OCI-LY3 (cell line): ENCODE data around the gene ATP8B4.

Experiments used
- EZH2phosphoT487 ChIP-seq: fragments of 200-600 bp; shearing (Covaris generic); IDR thresholded peaks from 2 replicates; pipeline ENCODE4 v1.6.1; 2018; ENCODE audit warnings: antibody characterized with exemption, mixed run types, low read depth
- TF ChIP-seq, protein P1 (sequence below): fragments of 200-600, 300-600 bp; sonication (generic); IDR thresholded peaks from 2 replicates; pipeline ENCODE4 v1.5.1; 2014; ENCODE audit warnings: antibody characterized with exemption, low read length, low read depth

DNA sequence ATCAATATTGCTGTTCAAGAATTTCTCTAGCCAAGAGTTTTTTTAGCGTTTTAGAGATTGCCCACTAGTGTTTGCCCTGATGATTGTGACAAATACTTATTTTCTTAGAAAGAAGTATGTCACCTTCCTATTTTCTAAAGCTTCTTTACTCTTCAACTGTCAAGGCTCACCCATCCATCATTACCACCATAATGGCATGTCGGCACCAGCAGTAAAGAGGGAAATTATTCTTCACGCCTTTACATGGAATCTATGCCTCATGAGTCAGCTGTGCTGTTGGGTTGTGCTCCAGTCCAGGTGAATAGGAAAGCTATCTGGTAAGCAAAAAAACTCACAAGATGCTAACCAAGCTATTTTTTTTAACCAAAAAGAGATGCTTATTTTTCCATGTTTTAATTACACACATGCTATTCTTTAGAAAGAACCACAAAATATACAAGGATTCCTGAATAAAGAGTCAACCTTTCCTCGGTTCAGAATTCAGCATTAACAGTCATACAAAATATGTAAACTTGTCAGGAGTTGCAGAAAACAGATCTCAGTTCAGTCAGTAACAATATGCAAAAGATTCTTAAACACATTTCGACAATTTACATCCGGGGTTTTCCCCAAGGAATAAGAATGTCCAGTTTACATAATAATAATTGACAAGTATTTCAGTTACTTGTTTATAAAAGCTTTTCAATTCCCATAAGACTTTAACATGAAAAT, 128.0 kb downstream of the ATP8B4 start:
- TF ChIP-seq, protein P1, sequence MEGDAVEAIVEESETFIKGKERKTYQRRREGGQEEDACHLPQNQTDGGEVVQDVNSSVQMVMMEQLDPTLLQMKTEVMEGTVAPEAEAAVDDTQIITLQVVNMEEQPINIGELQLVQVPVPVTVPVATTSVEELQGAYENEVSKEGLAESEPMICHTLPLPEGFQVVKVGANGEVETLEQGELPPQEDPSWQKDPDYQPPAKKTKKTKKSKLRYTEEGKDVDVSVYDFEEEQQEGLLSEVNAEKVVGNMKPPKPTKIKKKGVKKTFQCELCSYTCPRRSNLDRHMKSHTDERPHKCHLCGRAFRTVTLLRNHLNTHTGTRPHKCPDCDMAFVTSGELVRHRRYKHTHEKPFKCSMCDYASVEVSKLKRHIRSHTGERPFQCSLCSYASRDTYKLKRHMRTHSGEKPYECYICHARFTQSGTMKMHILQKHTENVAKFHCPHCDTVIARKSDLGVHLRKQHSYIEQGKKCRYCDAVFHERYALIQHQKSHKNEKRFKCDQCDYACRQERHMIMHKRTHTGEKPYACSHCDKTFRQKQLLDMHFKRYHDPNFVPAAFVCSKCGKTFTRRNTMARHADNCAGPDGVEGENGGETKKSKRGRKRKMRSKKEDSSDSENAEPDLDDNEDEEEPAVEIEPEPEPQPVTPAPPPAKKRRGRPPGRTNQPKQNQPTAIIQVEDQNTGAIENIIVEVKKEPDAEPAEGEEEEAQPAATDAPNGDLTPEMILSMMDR = no peak
- no peak for TF ChIP-seq EZH2phosphoT487
